NT2/D1 (cell line): ENCODE data around the gene ZNF467.

Experiments used
- DNase-seq: peaks from one replicate; pipeline ENCODE4 v3.0.0-alpha.2; 2011; ENCODE audit warnings: low read depth, low spot score
- H3K27me3 ChIP-seq: 2 replicates; pipeline ENCODE4 v1.6.0; 2011; ENCODE audit warnings: mild to moderate bottlenecking; ENCODE audit not compliant: insufficient read length, insufficient read depth
- H3K36me3 ChIP-seq: 2 replicates; pipeline ENCODE4 v1.6.1; 2011; ENCODE audit warnings: mild to moderate bottlenecking, low read length, mixed read lengths; ENCODE audit not compliant: insufficient read depth, insufficient read length
- H3K4me1 ChIP-seq: 2 replicates; pipeline ENCODE4 v1.5.1; 2011; ENCODE audit not compliant: insufficient read depth, insufficient read length
- H3K4me3 ChIP-seq: 2 replicates; pipeline ENCODE4 v1.5.1; 2011; ENCODE audit warnings: low read depth; ENCODE audit not compliant: insufficient read length
- H3K9ac ChIP-seq: 2 replicates; pipeline ENCODE4 v1.6.0; 2011; ENCODE audit warnings: low read depth; ENCODE audit not compliant: insufficient read length
- H3K9me3 ChIP-seq: 2 replicates; pipeline ENCODE4 v1.5.1; 2011; ENCODE audit warnings: mild to moderate bottlenecking, low read length; ENCODE audit not compliant: insufficient read depth
- SUZ12 ChIP-seq: IDR thresholded peaks from 2 replicates; pipeline ENCODE4 v1.6.1; 2011; ENCODE audit not compliant: insufficient read length, insufficient read depth; ENCODE audit errors: extremely low read depth
- YY1 ChIP-seq: IDR thresholded peaks from 2 replicates; pipeline ENCODE4 v1.6.1; 2011; ENCODE audit not compliant: insufficient read length, insufficient read depth
- ZNF274 ChIP-seq: IDR thresholded peaks from 2 replicates; pipeline ENCODE4 v1.6.1; 2011; ENCODE audit warnings: mild to moderate bottlenecking, low read depth, low read length

Gene ZNF467

GRCh38 chr7:149768931-149769330 is 4.5 kb downstream of the ZNF467 start:
- Histone ChIP-seq H3K9me3 (no peaks in the 10 kb centered on the region), H3K4me1 (peaks cover 13% of the 10 kb centered on the region), H3K27me3 (peaks cover 67% of the 10 kb centered on the region), H3K9ac (no peak overlapping the region), H3K36me3 (peaks cover 7% of the 10 kb centered on the region), H3K4me3 (no peak overlapping the region)
- no peak for TF ChIP-seq YY1
- TF ChIP-seq SUZ12, result no peak
- no peak for TF ChIP-seq ZNF274
- no peak for DNase-seq

GRCh38 chr7:149767068-149767467 is 6.3 kb downstream of the ZNF467 start:
- DNase-seq, result no peak
- H3K9me3 ChIP-seq, result no peaks in the 10 kb centered on the region
- peaks cover 7% of the 10 kb centered on the region for H3K36me3 ChIP-seq
- H3K9ac ChIP-seq, result no peak overlapping the region
- H3K4me3 ChIP-seq, result no peak overlapping the region
- peaks cover 86% of the 10 kb centered on the region for H3K27me3 ChIP-seq
- H3K4me1 ChIP-seq, result peaks cover 13% of the 10 kb centered on the region
- TF ChIP-seq SUZ12 (no peak), ZNF274 (no peak), YY1 (no peak)

- Histone ChIP-seq H3K9ac (peak overlapping the region; percentile 67), H3K27me3 (peaks cover 95% of the 10 kb centered on the region), H3K4me1 (peaks cover 13% of the 10 kb centered on the region), H3K4me3 (peak overlapping the region; percentile 38), H3K9me3 (no peaks in the 10 kb centered on the region), H3K36me3 (peaks cover 7% of the 10 kb centered on the region)
- no peak for TF ChIP-seq ZNF274
- TF ChIP-seq SUZ12, result no peak
- TF ChIP-seq YY1, result no peak
- DNase-seq, result no peak
Observed at GRCh38 chr7:149766135-149766675, 7.2 kb downstream of the ZNF467 start.

GRCh38 chr7:149765399-149766121 is 7.8 kb downstream of the ZNF467 start:
- H3K36me3 ChIP-seq, result peaks cover 7% of the 10 kb centered on the region
- H3K4me3 ChIP-seq, result peak overlapping the region; percentile 38
- peak overlapping the region; percentile 67 for H3K9ac ChIP-seq
- no peaks in the 10 kb centered on the region for H3K9me3 ChIP-seq
- TF ChIP-seq SUZ12, result no peak
- TF ChIP-seq YY1, result no peak
- no peak for TF ChIP-seq ZNF274
- peaks cover 8% of the 10 kb centered on the region for H3K4me1 ChIP-seq
- peaks cover 96% of the 10 kb centered on the region for H3K27me3 ChIP-seq
- no peak for DNase-seq

- Histone ChIP-seq H3K9me3 (no peaks in the 10 kb centered on the region), H3K27me3 (peaks cover 91% of the 10 kb centered on the region), H3K9ac (peak overlapping the region; percentile 67), H3K4me1 (peaks cover 8% of the 10 kb centered on the region), H3K4me3 (peak overlapping the region; percentile 38), H3K36me3 (peaks cover 7% of the 10 kb centered on the region)
- no peak for TF ChIP-seq ZNF274
- TF ChIP-seq YY1, result no peak
- peak; percentile 56 for TF ChIP-seq SUZ12
- DNase-seq, result peak; percentile 50
Observed at GRCh38 chr7:149764481-149765398, 8.6 kb downstream of the ZNF467 start.

- Histone ChIP-seq H3K9ac (no peak overlapping the region), H3K27me3 (peaks cover 83% of the 10 kb centered on the region), H3K9me3 (no peaks in the 10 kb centered on the region)
Observed at GRCh38 chr7:149763563-149764240, 9.7 kb downstream of the ZNF467 start.

More at GRCh38 chr7:149763563-149764240, 9.7 kb downstream of the ZNF467 start:
- DNase-seq, result no peak
- Histone ChIP-seq H3K4me3 (no peak overlapping the region), H3K36me3 (peaks cover 5% of the 10 kb centered on the region), H3K4me1 (peaks cover 8% of the 10 kb centered on the region)
- TF ChIP-seq SUZ12, result no peak
- no peak for TF ChIP-seq ZNF274
- no peak for TF ChIP-seq YY1
